HG02852 (cell line): ENCODE measurements around the gene FAR2.

Source experiments
- ATAC-seq: cut with Tn5 transposase; IDR thresholded peaks from one replicate; pipeline ENCODE4 v1.9.1; 2021; ENCODE audit warnings: mild to moderate bottlenecking, moderate library complexity; ENCODE audit not compliant: unreplicated experiment

Gene FAR2

GRCh38 chr12:29200586-29200985 lies 51.5 kb downstream of the FAR2 start:
- no peak for ATAC-seq

- ATAC-seq = no peak
Measured at GRCh38 chr12:29201296-29201695, 52.2 kb downstream of the FAR2 start.

- ATAC-seq = no peak
Measured at GRCh38 chr12:29201746-29202145, 52.7 kb downstream of the FAR2 start.

DNA sequence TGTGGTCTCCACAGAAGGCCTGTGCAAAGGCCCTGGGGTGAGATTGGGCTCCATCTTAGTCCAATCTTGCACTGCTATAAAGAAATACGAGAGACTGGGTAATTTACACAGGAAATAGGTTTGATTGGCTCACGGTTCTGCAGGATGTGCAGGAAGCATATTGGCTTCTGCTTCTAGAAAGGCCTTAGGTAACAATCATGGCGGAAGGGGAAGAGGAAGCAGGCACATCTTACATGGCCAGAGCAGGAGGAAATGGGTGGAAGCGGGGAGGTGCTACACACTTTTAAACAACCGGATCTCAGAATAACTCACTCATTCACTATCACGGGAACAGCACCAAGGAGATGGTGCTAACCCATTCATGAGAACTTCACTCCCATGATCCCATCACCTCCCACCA lies 55.4 kb downstream of the FAR2 start:
- no peak for ATAC-seq

- no peak for ATAC-seq
Measured at GRCh38 chr12:29207120-29207519, 58.0 kb downstream of the FAR2 start.

GRCh38 chr12:29208060-29208459 lies 59.0 kb downstream of the FAR2 start:
- ATAC-seq = no peak

DNA sequence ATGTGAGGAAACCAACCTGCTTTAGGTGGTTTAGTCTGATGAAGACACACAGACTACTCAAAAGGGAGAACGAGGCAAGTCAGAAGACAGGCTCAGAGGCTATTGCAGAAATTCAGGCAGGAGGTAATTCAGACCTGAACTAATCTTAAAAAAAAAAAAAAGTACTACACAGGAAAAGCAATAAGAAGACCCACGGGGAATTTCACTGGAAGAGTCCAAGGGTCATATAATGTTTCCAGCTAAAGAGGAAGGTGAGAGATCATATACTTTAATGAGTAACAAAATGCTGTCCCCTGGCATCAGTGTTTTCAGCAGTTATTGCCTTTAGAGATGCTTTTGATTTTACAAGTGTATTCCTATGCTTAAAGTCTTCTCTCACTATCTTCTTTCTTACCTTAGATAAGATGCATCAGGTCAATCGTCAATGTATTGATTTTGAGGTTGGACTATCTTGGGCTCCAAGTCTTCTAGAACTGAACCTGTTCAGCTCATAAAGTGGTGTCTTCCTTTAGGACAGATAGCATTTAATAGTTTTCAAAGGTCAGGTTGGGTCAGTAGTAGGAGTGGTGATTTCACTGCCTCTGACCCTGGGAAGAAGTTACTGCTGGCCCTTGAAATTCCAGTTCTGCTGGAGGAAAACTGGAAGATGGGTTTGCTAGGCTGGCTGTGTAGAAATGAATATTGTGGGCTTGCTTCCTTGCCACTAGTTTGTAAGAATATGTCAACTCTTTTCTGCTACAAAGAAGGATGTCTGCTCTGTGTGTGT lies 60.0 kb downstream of the FAR2 start:
- ATAC-seq = no peak

DNA sequence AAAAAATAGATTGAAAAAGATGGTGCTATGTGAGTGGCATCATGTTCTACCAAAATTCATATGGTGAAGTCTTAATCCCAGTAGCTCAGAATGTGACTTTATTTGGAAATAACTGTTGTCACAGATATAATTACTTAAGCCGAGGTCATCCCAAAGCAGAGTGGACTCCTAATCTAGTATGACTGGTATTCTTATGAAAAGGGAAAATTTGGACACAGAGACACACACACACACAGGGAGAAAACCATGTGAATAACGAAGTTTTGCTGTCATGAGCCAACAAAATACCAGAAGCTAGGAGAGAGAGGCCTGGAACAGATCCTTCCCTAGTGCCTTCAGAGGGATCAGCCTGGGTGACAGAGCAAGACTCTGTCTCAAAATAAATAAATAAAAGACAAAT lies 62.6 kb downstream of the FAR2 start:
- ATAC-seq = no peak

DNA sequence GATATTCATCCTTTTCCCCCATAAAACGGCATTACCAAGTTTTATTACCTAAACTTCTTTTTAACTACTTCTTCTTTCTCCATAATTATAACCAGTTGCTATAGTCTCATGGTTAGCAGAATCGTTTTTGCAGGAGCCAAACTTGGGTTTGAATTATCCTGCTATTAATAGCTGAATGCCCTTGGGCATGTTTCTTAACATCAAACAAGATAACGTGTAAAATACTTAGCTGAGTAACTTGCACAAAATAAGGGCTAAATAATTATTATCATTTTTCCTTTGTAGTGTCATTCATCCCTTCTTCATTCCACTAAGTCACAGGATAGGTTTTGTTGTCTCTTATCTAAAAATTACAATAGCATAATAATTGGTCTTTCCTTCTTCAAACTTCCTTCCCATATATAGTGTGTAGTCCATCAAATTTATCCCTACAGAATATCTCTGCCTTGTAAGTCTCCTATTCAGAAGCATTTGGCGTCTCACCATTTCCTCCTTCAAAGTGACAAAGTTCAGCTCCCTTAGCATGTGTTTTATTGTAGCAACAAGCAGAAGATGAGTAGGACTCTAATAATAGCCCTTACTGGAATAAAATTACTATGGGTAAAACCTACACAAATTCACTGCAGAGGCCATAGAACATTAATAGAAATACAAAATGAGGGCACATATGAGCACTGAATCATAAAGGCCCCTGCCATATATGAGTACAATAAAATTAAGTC lies 63.8 kb downstream of the FAR2 start:
- ATAC-seq = no peak

DNA sequence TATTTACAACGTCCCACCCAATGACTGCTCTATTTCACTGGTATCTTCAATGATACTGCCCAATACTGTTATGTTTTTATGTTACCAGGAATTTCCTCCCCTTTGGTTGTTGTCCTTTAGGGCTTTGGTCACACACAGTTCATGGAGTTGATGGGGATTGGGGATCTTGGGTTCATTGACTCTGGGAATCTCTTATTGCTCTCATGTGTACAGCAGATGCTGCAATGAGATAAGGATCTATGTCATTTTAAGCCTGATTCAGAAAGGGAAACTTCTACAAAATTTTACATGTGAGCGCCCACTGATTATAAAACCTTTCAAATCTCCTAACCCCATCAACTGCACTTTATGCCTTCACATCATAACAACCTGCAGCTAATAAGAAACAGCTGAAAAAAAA lies 67.2 kb downstream of the FAR2 start:
- no peak for ATAC-seq

GRCh38 chr12:29216797-29217575 lies 67.9 kb downstream of the FAR2 start:
- no peak for ATAC-seq

GRCh38 chr12:29220632-29221336 lies 71.7 kb downstream of the FAR2 start:
- no peak for ATAC-seq

GRCh38 chr12:29222200-29222599 lies 73.1 kb downstream of the FAR2 start:
- no peak for ATAC-seq

DNA sequence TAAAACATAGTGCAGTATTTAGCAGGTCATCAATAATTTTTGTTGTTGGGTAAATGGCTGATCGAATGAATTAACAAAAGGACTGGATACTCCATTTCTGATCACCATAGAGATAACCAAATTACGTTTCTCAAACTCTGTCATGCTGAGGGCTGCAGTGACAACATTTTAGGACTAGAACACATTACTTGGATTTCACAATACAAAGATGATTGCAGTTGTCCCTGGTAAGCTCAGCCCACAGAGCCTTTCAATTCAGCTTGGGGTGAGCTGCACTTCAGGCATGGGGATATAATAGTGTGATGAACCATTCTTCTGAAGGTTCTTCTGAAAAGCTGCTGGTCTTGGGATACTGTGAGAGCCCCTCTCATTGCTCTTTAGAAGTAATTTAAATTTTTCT lies 74.3 kb downstream of the FAR2 start:
- ATAC-seq = no peak

- ATAC-seq = no peak
Measured at GRCh38 chr12:29223956-29224543, 75.0 kb downstream of the FAR2 start.

GRCh38 chr12:29224572-29224971 lies 75.5 kb downstream of the FAR2 start:
- no peak for ATAC-seq

- ATAC-seq = no peak
Measured at GRCh38 chr12:29225834-29226233, 76.8 kb downstream of the FAR2 start.

DNA sequence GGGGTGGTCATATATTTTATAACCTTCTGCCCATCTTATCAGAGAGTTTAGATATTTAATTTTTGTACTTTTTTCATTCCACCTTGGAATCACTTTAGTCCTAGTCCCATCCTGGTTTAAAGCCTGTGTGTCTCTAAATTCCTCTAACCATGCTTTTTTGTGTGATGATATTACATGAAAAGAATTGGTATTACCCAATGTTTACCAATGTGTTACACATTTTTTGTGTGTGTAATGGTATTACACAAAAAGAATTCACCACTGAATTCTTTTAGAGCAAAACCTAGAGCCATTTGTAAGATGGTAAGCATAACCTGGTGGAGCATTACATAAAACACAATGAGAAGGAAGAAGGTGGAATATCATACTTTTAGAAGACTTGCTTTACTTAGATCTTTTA lies 77.5 kb downstream of the FAR2 start:
- ATAC-seq = no peak

- ATAC-seq = no peak
Measured at GRCh38 chr12:29228474-29229157, 79.5 kb downstream of the FAR2 start.

GRCh38 chr12:29229158-29229505 lies 80.1 kb downstream of the FAR2 start:
- ATAC-seq = no peak
